HepG2 (cell line): Measurements from ENCODE around the gene TADA3. TPM values are rescaled to one million over a fixed set of nuclear protein-coding genes. Genes with fewer than 3 reads are reported as not detected.

Source experiments
- ATAC-seq: fragments of 200-7000 bp; cut with Tn5 transposase; 3 replicates; pipeline ENCODE4 v1.9.1; 2020; ENCODE audit warnings: mild to moderate bottlenecking, moderate library complexity
- BruUV-seq: library from RNA; stranded (reverse); fragments of 400-500 nt; replicated peaks from 2 replicates; lab custom pipeline; 2021; lab: Mats Ljungman, UMichigan
- CTCF ChIA-PET: fragments of 300-600 bp; formaldehyde crosslinking; extraction: SDS; loops from one replicate; lab custom pipeline; 2021; ENCODE audit warnings: low total read pairs, inconsistent platforms, low intra/inter-chr PET ratio; lab: Yijun Ruan, JAX
- POLR2A ChIA-PET: fragments of 350-600 bp; sonication (Branson Sonifier 250); formaldehyde crosslinking; loops from one replicate; lab custom pipeline; 2020; ENCODE audit warnings: antibody characterized with exemption, inconsistent platforms; lab: Yijun Ruan, JAX
- DNase-seq: peaks from one replicate; pipeline ENCODE4 v3.0.0-alpha.2; 2015; ENCODE audit warnings: low spot score
- FAIRE-seq: peaks from 3 replicates; lab custom pipeline; 2011; peaks lifted over from hg19 to GRCh38; lab: Jason Lieb, UNC
- H2AFZ ChIP-seq: one replicate; pipeline ENCODE4 v1.6.1; 2011; ENCODE audit warnings: low read length, inconsistent platforms
- H3K27ac ChIP-seq: fragments of 300-600 bp; 3 replicates; pipeline ENCODE4 v1.8.0; 2011; ENCODE audit warnings: mixed run types, mild to moderate bottlenecking, mixed read lengths, low read length, inconsistent platforms; ENCODE audit not compliant: insufficient read depth; ENCODE audit errors: extremely low read length
- H3K27me3 ChIP-seq, 2 experiments: fragments of 200-600 bp in 1 of 2; 2 replicates in 1 of 2; 3 replicates in 1 of 2; pipeline versions ENCODE4 v1.6.0 to v1.8.0; 2011; ENCODE audit warnings: low read length in 2 of 2, mild to moderate bottlenecking in 2 of 2, moderate library complexity in 2 of 2, inconsistent platforms in 1 of 2; ENCODE audit not compliant: insufficient read depth in 2 of 2, control insufficient read depth in 1 of 2
- H3K36me3 ChIP-seq, 2 experiments: fragments of 200-600 bp in 1 of 2; replicated peaks in 1 of 2; 2 replicates in 1 of 2; 3 replicates in 1 of 2; pipeline versions ENCODE4 v1.5.1 to v1.8.0; 2011; ENCODE audit warnings: low read length in 2 of 2, inconsistent platforms in 1 of 2; ENCODE audit not compliant: insufficient read depth in 2 of 2, control insufficient read depth in 1 of 2
- H3K4me1 ChIP-seq: 2 replicates; pipeline ENCODE4 v1.5.1; 2012; ENCODE audit warnings: low read length, inconsistent platforms; ENCODE audit not compliant: insufficient read depth
- H3K4me2 ChIP-seq: 2 replicates; pipeline ENCODE4 v1.6.0; 2011; ENCODE audit warnings: low read depth, low read length, inconsistent platforms
- H3K4me3 ChIP-seq, 3 experiments: fragments of 200-600 bp in 1 of 3; sonication (generic), shearing (Covaris generic) in 1 of 3; replicated peaks in 1 of 3; 2 replicates each; pipeline ENCODE4 v1.5.1; 2011 to 2016; ENCODE audit warnings: low read length in 3 of 3, inconsistent platforms in 2 of 3, low read depth in 2 of 3, mild to moderate bottlenecking in 2 of 3, control low read depth in 1 of 3, mixed read lengths in 1 of 3; ENCODE audit not compliant: insufficient read depth in 1 of 3
- H3K79me2 ChIP-seq: one replicate; pipeline ENCODE4 v1.6.1; 2011; ENCODE audit warnings: low read length, inconsistent platforms; ENCODE audit not compliant: insufficient read depth
- H3K9ac ChIP-seq: 2 replicates; pipeline ENCODE4 v1.6.0; 2011; ENCODE audit warnings: mild to moderate bottlenecking, low read depth, low read length, inconsistent platforms; ENCODE audit not compliant: insufficient read depth
- H3K9me3 ChIP-seq: 2 replicates; pipeline ENCODE4 v1.5.1; 2012; ENCODE audit warnings: mild to moderate bottlenecking, low read length
- H4K20me1 ChIP-seq: 2 replicates; pipeline ENCODE4 v1.6.0; 2011; ENCODE audit warnings: inconsistent platforms, mild to moderate bottlenecking, low read length, moderate library complexity; ENCODE audit not compliant: insufficient read depth
- NFE2L2 ChIP-seq: fragments of 150-350 bp; IDR thresholded peaks from 2 replicates; pipeline ENCODE4 v1.6.1; 2014; ENCODE audit warnings: low read length
- NONO ChIP-seq, 2 experiments: fragments of 450-650 bp in 1 of 2; sonication (generic) in 1 of 2; formaldehyde crosslinking in 1 of 2; IDR thresholded peaks in 1 of 2; conservative IDR thresholded peaks in 1 of 2; 2 replicates each; pipeline versions ENCODE4 v1.6.1 to v1.8.0; 2017 to 2022; ENCODE audit warnings: mild to moderate bottlenecking in 1 of 2, missing genetic modification reagents in 1 of 2, moderate library complexity in 1 of 2
- PHF20 ChIP-seq: sonication (generic); formaldehyde crosslinking; IDR thresholded peaks from 2 replicates; pipeline ENCODE4 v1.5.0; 2020; ENCODE audit warnings: mild to moderate bottlenecking, missing genetic modification reagents
- SCMH1 ChIP-seq: sonication (generic); formaldehyde crosslinking; IDR thresholded peaks from 2 replicates; pipeline ENCODE4 v1.9.0; 2021; ENCODE audit warnings: missing genetic modification reagents, mild to moderate bottlenecking, borderline replicate concordance
- TBP ChIP-seq: sonication (generic); formaldehyde crosslinking; IDR thresholded peaks from 2 replicates; pipeline ENCODE4 v1.5.0; 2020; ENCODE audit warnings: missing genetic modification reagents
- TOE1 ChIP-seq: sonication (generic); formaldehyde crosslinking; IDR thresholded peaks from 2 replicates; pipeline ENCODE4 v1.4.0; 2020; ENCODE audit warnings: mild to moderate bottlenecking, missing genetic modification reagents
- ZNF431 ChIP-seq: sonication (generic); formaldehyde crosslinking; IDR thresholded peaks from 2 replicates; pipeline ENCODE4 v1.9.0; 2022; ENCODE audit warnings: missing genetic modification reagents, low read depth, mild to moderate bottlenecking, borderline replicate concordance
- ZNF550 ChIP-seq: sonication (generic); formaldehyde crosslinking; IDR thresholded peaks from 2 replicates; pipeline ENCODE4 v1.4.0; 2020; ENCODE audit warnings: mild to moderate bottlenecking, missing genetic modification reagents, borderline replicate concordance
- ZNF616 ChIP-seq: sonication (generic); formaldehyde crosslinking; IDR thresholded peaks from 2 replicates; pipeline ENCODE4 v1.5.0; 2020; ENCODE audit warnings: low read depth, mild to moderate bottlenecking, missing genetic modification reagents
- WGBS: methylation state at CpG from one replicate; pipeline ENCODE4 v1.1.6; 2017; ENCODE audit warnings: low lambda C conversion rate; 5-methylcytosine and 5-hydroxymethylcytosine counted together
- in situ Hi-C: cut with HindIII; loops from 2 replicates; pipeline ENCODE4 v1.10.0; 2017; ENCODE audit warnings: low pct_unique_long_range_greater_than_20kb; ENCODE audit not compliant: extremely low pct_ligation_motif_present
- intact Hi-C: fragments of 100-400 bp; cut with micrococcal nuclease; formaldehyde crosslinking; loops from one replicate; pipeline ENCODE4 v1.10.0; 2022; ENCODE audit not compliant: unreplicated experiment
- polyA plus RNA-seq, 8 experiments: library from polyadenylated mRNA; depleted of rRNA in 3 of 8; stranded (reverse) in 7 of 8; unstranded in 1 of 8; fragments of >200 nt; fragmentation: Illumina TruSeq in 4 of 8; extraction: Trizol in 4 of 8; gene quantifications; 2 replicates each; pipeline versions ENCODE4 v1.2.1 to v1.2.3, GENCODE V29; 2011 to 2016; ENCODE audit warnings: low read depth in 4 of 8, missing spikeins in 1 of 8, mixed read lengths in 1 of 8; ENCODE audit not compliant: insufficient read depth in 1 of 8
- total RNA-seq, 5 experiments: library from RNA; depleted of rRNA; stranded (reverse); fragments of >200 nt; fragmentation: Illumina TruSeq; extraction: Trizol; gene quantifications; 2 replicates each; pipeline ENCODE4 v1.2.3, GENCODE V29; 2016; ENCODE audit warnings: low read depth in 1 of 5
- TF ChIP-seq, protein P1 (sequence below): sonication (generic); formaldehyde crosslinking; IDR thresholded peaks from 2 replicates; pipeline ENCODE4 v1.4.0; 2020; ENCODE audit warnings: mild to moderate bottlenecking, missing genetic modification reagents
- TF ChIP-seq, protein P2 (sequence below): sonication (generic); formaldehyde crosslinking; IDR thresholded peaks from 2 replicates; pipeline ENCODE4 v1.4.0; 2020; ENCODE audit warnings: missing genetic modification reagents
- TF ChIP-seq, protein P3 (sequence below): sonication (generic); formaldehyde crosslinking; conservative IDR thresholded peaks from 2 replicates; pipeline ENCODE4 v1.4.0; 2020; ENCODE audit warnings: mild to moderate bottlenecking, missing genetic modification reagents, moderate library complexity
- TF ChIP-seq, protein P4 (sequence below): IDR thresholded peaks from 2 replicates; pipeline ENCODE4 v1.6.1; 2018; ENCODE audit warnings: missing genetic modification reagents
- TF ChIP-seq, protein P5 (sequence below): sonication (generic); formaldehyde crosslinking; IDR thresholded peaks from 2 replicates; pipeline ENCODE4 v1.9.0; 2021; ENCODE audit warnings: missing genetic modification reagents, borderline replicate concordance

The TADA3 gene
- total and polyA plus RNA-seq, 2 of the 13 experiments (the other 11 are each of a cell fraction or from before 2014, with no cell fraction given), result 32.1 to 37.1 TPM

DNA sequence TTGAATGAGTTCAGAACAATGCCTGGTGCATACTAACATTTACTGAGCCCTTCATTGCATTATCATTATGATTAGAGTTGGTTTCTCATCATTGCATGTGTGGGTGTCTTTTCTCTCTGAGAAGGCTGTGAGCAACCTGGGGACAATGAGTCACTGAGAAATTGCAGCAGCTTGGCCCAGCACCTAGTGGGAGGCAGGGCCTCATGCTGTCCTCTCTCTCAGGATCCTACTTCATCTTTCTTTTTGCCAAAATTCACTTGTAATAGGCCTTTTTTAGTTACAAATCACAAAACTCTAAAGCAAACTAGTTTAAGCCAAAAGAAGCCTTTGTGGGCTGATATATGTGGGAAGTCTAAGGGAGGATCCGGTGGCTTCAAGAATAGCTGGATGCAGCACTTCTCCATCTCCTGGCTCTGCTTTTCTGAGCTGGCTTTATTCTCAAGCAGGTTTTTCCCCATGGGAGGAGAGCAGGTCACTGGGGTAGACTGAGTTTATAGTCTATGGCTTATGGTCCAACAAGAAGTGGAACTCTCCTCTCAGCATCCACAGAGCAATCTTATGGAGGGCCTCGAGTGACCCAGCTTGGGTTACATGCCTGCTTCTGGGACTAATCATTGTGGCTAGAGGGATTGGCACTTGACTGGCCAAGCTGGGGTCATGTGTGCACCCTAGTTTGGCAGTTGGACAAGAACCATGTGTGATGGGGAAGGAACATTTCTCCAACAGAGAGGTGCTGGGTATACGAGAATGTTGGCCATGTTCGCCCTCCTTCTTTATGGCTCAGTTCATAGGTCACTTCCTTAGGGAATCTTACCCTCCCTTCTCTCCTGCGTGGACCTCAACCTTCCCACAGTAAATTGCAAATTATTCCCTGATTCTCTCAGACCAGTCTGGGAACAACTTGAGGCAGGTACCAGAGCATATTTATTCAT, 13.9 kb downstream of the TADA3 start (continued):
- TF ChIP-seq SCMH1 (CRISPR knock-in tag), result no peak
- TF ChIP-seq PHF20 (CRISPR knock-in tag), result no peak
- TF ChIP-seq, protein P1, sequence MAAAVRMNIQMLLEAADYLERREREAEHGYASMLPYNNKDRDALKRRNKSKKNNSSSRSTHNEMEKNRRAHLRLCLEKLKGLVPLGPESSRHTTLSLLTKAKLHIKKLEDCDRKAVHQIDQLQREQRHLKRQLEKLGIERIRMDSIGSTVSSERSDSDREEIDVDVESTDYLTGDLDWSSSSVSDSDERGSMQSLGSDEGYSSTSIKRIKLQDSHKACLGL (CRISPR knock-in tag), result no peak
- TF ChIP-seq, protein P2, sequence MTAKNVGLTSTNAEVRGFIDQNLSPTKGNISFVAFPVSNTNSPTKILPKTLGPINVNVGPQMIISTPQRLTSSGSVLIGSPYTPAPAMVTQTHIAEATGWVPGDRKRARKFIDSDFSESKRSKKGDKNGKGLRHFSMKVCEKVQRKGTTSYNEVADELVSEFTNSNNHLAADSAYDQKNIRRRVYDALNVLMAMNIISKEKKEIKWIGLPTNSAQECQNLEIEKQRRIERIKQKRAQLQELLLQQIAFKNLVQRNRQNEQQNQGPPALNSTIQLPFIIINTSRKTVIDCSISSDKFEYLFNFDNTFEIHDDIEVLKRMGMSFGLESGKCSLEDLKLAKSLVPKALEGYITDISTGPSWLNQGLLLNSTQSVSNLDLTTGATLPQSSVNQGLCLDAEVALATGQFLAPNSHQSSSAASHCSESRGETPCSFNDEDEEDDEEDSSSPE (CRISPR knock-in tag), result no peak

DNA sequence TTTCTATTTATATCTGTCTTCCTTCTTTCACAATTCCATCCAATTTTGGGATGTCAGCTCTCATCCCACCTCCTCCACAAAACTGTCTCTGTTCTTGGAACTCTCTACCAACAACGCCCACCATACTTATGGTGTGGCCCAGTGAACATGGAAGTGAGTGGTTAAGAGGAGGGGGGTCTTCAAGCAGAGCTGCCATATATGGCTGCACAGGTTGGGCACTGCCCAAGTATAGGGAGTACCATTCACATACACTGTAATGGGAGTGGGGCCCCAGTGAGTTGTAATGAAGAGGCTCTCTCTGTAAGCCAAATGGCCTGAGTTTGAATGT, 14.6 kb downstream of the TADA3 start:
- Histone ChIP-seq H3K4me2 (no peak overlapping the region), H4K20me1 (no peaks in the 10 kb centered on the region), H3K9me3 (no peaks in the 10 kb centered on the region), H3K4me1 (peaks cover 15% of the 10 kb centered on the region), H3K36me3 (peaks cover 10 to 18% of the 10 kb centered on the region in 2 experiments), H3K9ac (no peak overlapping the region), H2AFZ (no peak overlapping the region), H3K27ac (no peak overlapping the region), H3K27me3 (no peaks in the 10 kb centered on the region), H3K79me2 (no peaks in the 10 kb centered on the region), H3K4me3 (no peak overlapping the region)
- ChIA-PET CTCF (no interaction called here), POLR2A (interaction anchor here (1.3 kb wide), 1 partner anchor 28 kb away, joined by 4 read pairs; the partner anchor contains the start of gene OGG1)
- intact Hi-C loops, result no loop called here
- WGBS, result 59% methylated on average over 1 of the region's 1 CpG
- no TSS peak for BruUV-seq
- no peak for ATAC-seq
- DNase-seq, result no peak
- in situ Hi-C loops, result no loop called here
- no peak for FAIRE-seq
- no peak for TF ChIP-seq ZNF431 (CRISPR knock-in tag)
- TF ChIP-seq ZNF550, result no peak
- TF ChIP-seq, protein P3, sequence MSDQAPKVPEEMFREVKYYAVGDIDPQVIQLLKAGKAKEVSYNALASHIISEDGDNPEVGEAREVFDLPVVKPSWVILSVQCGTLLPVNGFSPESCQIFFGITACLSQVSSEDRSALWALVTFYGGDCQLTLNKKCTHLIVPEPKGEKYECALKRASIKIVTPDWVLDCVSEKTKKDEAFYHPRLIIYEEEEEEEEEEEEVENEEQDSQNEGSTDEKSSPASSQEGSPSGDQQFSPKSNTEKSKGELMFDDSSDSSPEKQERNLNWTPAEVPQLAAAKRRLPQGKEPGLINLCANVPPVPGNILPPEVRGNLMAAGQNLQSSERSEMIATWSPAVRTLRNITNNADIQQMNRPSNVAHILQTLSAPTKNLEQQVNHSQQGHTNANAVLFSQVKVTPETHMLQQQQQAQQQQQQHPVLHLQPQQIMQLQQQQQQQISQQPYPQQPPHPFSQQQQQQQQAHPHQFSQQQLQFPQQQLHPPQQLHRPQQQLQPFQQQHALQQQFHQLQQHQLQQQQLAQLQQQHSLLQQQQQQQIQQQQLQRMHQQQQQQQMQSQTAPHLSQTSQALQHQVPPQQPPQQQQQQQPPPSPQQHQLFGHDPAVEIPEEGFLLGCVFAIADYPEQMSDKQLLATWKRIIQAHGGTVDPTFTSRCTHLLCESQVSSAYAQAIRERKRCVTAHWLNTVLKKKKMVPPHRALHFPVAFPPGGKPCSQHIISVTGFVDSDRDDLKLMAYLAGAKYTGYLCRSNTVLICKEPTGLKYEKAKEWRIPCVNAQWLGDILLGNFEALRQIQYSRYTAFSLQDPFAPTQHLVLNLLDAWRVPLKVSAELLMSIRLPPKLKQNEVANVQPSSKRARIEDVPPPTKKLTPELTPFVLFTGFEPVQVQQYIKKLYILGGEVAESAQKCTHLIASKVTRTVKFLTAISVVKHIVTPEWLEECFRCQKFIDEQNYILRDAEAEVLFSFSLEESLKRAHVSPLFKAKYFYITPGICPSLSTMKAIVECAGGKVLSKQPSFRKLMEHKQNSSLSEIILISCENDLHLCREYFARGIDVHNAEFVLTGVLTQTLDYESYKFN, result no peak
- no peak for TF ChIP-seq NONO (IDR thresholded peaks at IDR 0.05)
- no peak for TF ChIP-seq NONO (CRISPR knock-in tag; conservative IDR thresholded peaks at IDR 0.05)
- no peak for TF ChIP-seq TBP (CRISPR knock-in tag)
- no peak for TF ChIP-seq NFE2L2
- TF ChIP-seq, protein P4, sequence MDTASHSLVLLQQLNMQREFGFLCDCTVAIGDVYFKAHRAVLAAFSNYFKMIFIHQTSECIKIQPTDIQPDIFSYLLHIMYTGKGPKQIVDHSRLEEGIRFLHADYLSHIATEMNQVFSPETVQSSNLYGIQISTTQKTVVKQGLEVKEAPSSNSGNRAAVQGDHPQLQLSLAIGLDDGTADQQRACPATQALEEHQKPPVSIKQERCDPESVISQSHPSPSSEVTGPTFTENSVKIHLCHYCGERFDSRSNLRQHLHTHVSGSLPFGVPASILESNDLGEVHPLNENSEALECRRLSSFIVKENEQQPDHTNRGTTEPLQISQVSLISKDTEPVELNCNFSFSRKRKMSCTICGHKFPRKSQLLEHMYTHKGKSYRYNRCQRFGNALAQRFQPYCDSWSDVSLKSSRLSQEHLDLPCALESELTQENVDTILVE (CRISPR knock-in tag), result no peak
- no peak for TF ChIP-seq ZNF616
- no peak for TF ChIP-seq TOE1 (CRISPR knock-in tag)
- TF ChIP-seq, protein P5, sequence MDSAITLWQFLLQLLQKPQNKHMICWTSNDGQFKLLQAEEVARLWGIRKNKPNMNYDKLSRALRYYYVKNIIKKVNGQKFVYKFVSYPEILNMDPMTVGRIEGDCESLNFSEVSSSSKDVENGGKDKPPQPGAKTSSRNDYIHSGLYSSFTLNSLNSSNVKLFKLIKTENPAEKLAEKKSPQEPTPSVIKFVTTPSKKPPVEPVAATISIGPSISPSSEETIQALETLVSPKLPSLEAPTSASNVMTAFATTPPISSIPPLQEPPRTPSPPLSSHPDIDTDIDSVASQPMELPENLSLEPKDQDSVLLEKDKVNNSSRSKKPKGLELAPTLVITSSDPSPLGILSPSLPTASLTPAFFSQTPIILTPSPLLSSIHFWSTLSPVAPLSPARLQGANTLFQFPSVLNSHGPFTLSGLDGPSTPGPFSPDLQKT (CRISPR knock-in tag), result no peak
